HepG2 (cell line): ENCODE measurements around the gene ACSF3. TPM values are rescaled to one million over a fixed set of nuclear protein-coding genes. Genes with fewer than 3 reads are reported as not detected.
A peak's percentile ranks its signal among the peaks of the same experiment; 100 is the strongest.

Experiments used
- ATF7-NPFF ChIP-seq: sonication (generic); formaldehyde crosslinking; IDR thresholded peaks from 2 replicates; pipeline ENCODE4 v1.8.1; 2023; ENCODE audit warnings: mild to moderate bottlenecking, low read depth, missing genetic modification reagents, moderate library complexity
- CTCF ChIP-seq: sonication (generic); formaldehyde crosslinking; IDR thresholded peaks from 2 replicates; pipeline ENCODE4 v1.5.0; 2020; ENCODE audit warnings: mild to moderate bottlenecking, missing genetic modification reagents, moderate library complexity
- E2F1 ChIP-seq: sonication (generic); formaldehyde crosslinking; IDR thresholded peaks from 2 replicates; pipeline ENCODE4 v1.5.0; 2020; ENCODE audit warnings: missing genetic modification reagents
- HDAC2 ChIP-seq: sonication (generic); formaldehyde crosslinking; IDR thresholded peaks from 2 replicates; pipeline ENCODE4 v1.4.0; 2020; ENCODE audit warnings: missing genetic modification reagents
- HMGXB4 ChIP-seq, 2 experiments: sonication (generic) in 1 of 2; formaldehyde crosslinking in 1 of 2; IDR thresholded peaks; 2 replicates each; pipeline versions ENCODE4 v1.4.0 to v1.6.1; 2018 to 2020; ENCODE audit warnings: missing genetic modification reagents in 2 of 2, borderline replicate concordance in 1 of 2, low read depth in 1 of 2, mild to moderate bottlenecking in 1 of 2, missing biosample characterization in 1 of 2
- HNRNPK ChIP-seq: fragments of 200-400 bp; formaldehyde crosslinking; IDR thresholded peaks from 2 replicates; pipeline ENCODE4 v1.6.1; 2018; ENCODE audit warnings: low read length, low read depth, moderate library complexity, mild to moderate bottlenecking; ENCODE audit not compliant: poor library complexity, severe bottlenecking
- POLR2AphosphoS5 ChIP-seq: IDR thresholded peaks from 2 replicates; pipeline ENCODE4 v1.6.1; 2012; ENCODE audit warnings: low read depth, low read length
- SOX5 ChIP-seq: IDR thresholded peaks from 2 replicates; pipeline ENCODE4 v1.6.1; 2016; ENCODE audit warnings: borderline replicate concordance
- TFAP4 ChIP-seq: sonication (generic); IDR thresholded peaks from 2 replicates; pipeline ENCODE4 v1.6.1; 2016; ENCODE audit warnings: low read depth, borderline replicate concordance
- TFDP1 ChIP-seq: IDR thresholded peaks from 2 replicates; pipeline ENCODE4 v1.6.1; 2016; ENCODE audit warnings: missing compliant biosample characterization, missing genetic modification reagents, borderline replicate concordance
- ZBTB49 ChIP-seq: sonication (generic); formaldehyde crosslinking; IDR thresholded peaks from 2 replicates; pipeline ENCODE4 v1.4.0; 2020; ENCODE audit warnings: missing genetic modification reagents, borderline replicate concordance
- ZIK1 ChIP-seq: sonication (generic); formaldehyde crosslinking; IDR thresholded peaks from 2 replicates; pipeline ENCODE4 v1.5.0; 2020; ENCODE audit warnings: mild to moderate bottlenecking, low read depth, missing genetic modification reagents, borderline replicate concordance
- ZNF772 ChIP-seq: sonication (generic); formaldehyde crosslinking; IDR thresholded peaks from 2 replicates; pipeline ENCODE4 v1.5.0; 2020; ENCODE audit warnings: mild to moderate bottlenecking, missing genetic modification reagents
- ZNF883 ChIP-seq: sonication (generic); formaldehyde crosslinking; IDR thresholded peaks from 2 replicates; pipeline ENCODE4 v1.5.1; 2020; ENCODE audit warnings: mild to moderate bottlenecking, missing genetic modification reagents; ENCODE audit errors: not compliant biosample characterization
- ZZZ3 ChIP-seq: sonication (generic); formaldehyde crosslinking; IDR thresholded peaks from 2 replicates; pipeline ENCODE4 v1.4.0; 2020; ENCODE audit warnings: missing genetic modification reagents, mild to moderate bottlenecking, borderline replicate concordance
- polyA plus RNA-seq, 8 experiments: library from polyadenylated mRNA; depleted of rRNA in 3 of 8; stranded (reverse) in 7 of 8; unstranded in 1 of 8; fragments of >200 nt; fragmentation: Illumina TruSeq in 4 of 8; extraction: Trizol in 4 of 8; gene quantifications; 2 replicates each; pipeline versions ENCODE4 v1.2.1 to v1.2.3, GENCODE V29; 2011 to 2016; ENCODE audit warnings: low read depth in 4 of 8, missing spikeins in 1 of 8, mixed read lengths in 1 of 8; ENCODE audit not compliant: insufficient read depth in 1 of 8
- total RNA-seq, 5 experiments: library from RNA; depleted of rRNA; stranded (reverse); fragments of >200 nt; fragmentation: Illumina TruSeq; extraction: Trizol; gene quantifications; 2 replicates each; pipeline ENCODE4 v1.2.3, GENCODE V29; 2016; ENCODE audit warnings: low read depth in 1 of 5

ACSF3 gene
- total and polyA plus RNA-seq, 2 of the 13 experiments (the other 11 are each of a cell fraction or from before 2014, with no cell fraction given): 14.9 to 30.6 TPM

- TF ChIP-seq CTCF (CRISPR knock-in tag) (peak; percentile 67), ZNF772 (CRISPR knock-in tag) (peak; percentile 92; the same call in 1 of the 2 replicates), ZZZ3 (CRISPR knock-in tag) (0 out of 2 replicates have a peak, but pooled peaks have one; percentile 51), SOX5 (peak; percentile 49), ATF7-NPFF (CRISPR knock-in tag) (peak; percentile 78; the same call in 1 of the 2 replicates), E2F1 (0 out of 2 replicates have a peak, but pooled peaks have one; percentile 34), ZBTB49 (CRISPR knock-in tag) (peak; percentile 63; the same call in 1 of the 2 replicates), HNRNPK (peak; percentile 94), HDAC2 (CRISPR knock-in tag) (peak; percentile 80), ZIK1 (0 out of 2 replicates have a peak, but pooled peaks have one; percentile 68), ZNF883 (CRISPR knock-in tag) (peak; percentile 93), POLR2AphosphoS5 (peak; percentile 85), TFDP1 (CRISPR knock-in tag) (peak; percentile 69; the same call in 1 of the 2 replicates), HMGXB4 (CRISPR knock-in tag; IDR thresholded peaks at IDR 0.05; ENCODE audit: borderline replicate concordance in 1 of 2, low read depth in 1 of 2) (peak; percentile 83 to 90), TFAP4 (peak; percentile 67; the same call in 1 of the 2 replicates)
These were observed 98.7 kb downstream of the ACSF3 start (continued) for GRCh38 chr16:89192186-89192955.
